Body of pancreas (tissue), 4 donors: ENCODE measurements around the gene AURKAIP1.

Source experiments
- POLR2A ChIP-seq, 3 donors: fragments of 450-650 bp; IDR thresholded peaks; one replicate each; pipeline ENCODE4 v1.6.1; 2016; ENCODE audit warnings: antibody characterized with exemption in 3 of 3, mild to moderate bottlenecking in 2 of 3
- TF ChIP-seq, protein P1 (sequence below), 7 experiments: fragments of 450-650 bp in 4 of 7; fragments of 200-600 bp in 3 of 7; sonication (generic) in 3 of 7; IDR thresholded peaks; one replicate each; pipeline ENCODE4 v1.5.1; 2016 to 2019; ENCODE audit warnings: antibody characterized with exemption in 7 of 7

DNA sequence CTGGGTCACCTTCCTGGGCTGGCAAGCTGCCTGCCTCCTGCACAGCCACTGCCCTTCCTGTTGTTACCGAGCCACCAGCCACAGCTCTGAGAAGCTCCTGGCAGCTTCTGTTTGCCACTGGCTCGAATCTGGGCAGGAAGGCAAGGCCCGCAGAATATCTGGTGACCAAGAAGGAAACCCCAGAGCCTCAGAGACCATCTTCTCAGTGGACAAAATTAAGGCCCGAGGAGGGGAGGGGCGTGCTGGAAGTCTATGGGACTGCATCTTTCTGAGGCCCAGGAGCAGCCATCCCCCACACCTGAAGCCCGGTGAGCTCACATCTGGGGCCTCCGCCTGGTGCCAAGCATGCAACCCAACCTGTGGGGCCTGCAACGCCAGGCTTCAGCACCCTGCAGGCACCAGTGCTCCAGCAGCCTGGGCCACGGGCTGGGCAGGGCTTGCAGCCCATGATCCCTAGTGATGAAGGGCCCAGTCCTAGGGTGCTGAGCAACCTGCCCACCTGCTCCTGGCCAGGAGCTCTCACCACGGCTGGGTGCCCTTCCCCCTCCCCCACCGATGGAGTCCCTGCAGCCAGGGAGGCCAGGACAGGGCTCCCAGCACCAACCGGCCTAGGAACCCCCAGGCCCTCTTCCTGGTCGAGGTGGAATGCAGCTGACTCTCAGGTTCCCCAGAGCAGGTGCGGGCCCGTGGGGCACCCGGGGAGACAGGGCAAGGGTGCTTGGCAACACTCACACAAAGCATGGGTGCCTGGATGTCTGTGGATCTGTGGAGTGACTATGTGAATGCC is 49.5 kb downstream of the AURKAIP1 start:
- TF ChIP-seq, protein P1, sequence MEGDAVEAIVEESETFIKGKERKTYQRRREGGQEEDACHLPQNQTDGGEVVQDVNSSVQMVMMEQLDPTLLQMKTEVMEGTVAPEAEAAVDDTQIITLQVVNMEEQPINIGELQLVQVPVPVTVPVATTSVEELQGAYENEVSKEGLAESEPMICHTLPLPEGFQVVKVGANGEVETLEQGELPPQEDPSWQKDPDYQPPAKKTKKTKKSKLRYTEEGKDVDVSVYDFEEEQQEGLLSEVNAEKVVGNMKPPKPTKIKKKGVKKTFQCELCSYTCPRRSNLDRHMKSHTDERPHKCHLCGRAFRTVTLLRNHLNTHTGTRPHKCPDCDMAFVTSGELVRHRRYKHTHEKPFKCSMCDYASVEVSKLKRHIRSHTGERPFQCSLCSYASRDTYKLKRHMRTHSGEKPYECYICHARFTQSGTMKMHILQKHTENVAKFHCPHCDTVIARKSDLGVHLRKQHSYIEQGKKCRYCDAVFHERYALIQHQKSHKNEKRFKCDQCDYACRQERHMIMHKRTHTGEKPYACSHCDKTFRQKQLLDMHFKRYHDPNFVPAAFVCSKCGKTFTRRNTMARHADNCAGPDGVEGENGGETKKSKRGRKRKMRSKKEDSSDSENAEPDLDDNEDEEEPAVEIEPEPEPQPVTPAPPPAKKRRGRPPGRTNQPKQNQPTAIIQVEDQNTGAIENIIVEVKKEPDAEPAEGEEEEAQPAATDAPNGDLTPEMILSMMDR (IDR thresholded peaks at IDR 0.05), result no peak
- TF ChIP-seq POLR2A (IDR thresholded peaks at IDR 0.05), result no peak
